Sigmoid colon (tissue), 7 donors: Measurements from ENCODE around the gene PAPLN. TPM values are rescaled to one million over a fixed set of nuclear protein-coding genes. Genes with fewer than 3 reads are reported as not detected.

Experiments used
- DNase-seq: peaks from one replicate; pipeline ENCODE4 v3.0.0-alpha.2; 2019
- H3K27ac ChIP-seq, 4 donors: fragments of 200-600 bp; sonication (generic); one replicate each; pipeline ENCODE4 v1.5.1; 2016 to 2019; ENCODE audit warnings: mild to moderate bottlenecking in 1 of 4
- H3K27me3 ChIP-seq, 3 donors: fragments of 200-600 bp; sonication (generic); one replicate each; pipeline ENCODE4 v1.5.1; 2019; ENCODE audit warnings: mild to moderate bottlenecking in 1 of 3
- H3K36me3 ChIP-seq, 4 donors: fragments of 200-600 bp; sonication (generic); one replicate each; pipeline ENCODE4 v1.5.1; 2016 to 2019
- H3K4me1 ChIP-seq, 4 donors: fragments of 200-600 bp; sonication (generic); one replicate each; pipeline ENCODE4 v1.5.1; 2017 to 2019
- H3K4me3 ChIP-seq, 4 donors: fragments of 200-600 bp; sonication (generic); one replicate each; pipeline ENCODE4 v1.5.1; 2017 to 2019; ENCODE audit warnings: mild to moderate bottlenecking in 2 of 4, moderate library complexity in 1 of 4
- H3K9me3 ChIP-seq, 4 donors: fragments of 200-600 bp in 3 of 4; sonication (generic) in 3 of 4; one replicate each; pipeline versions ENCODE4 v1.5.1 to v1.6.1; 2013 to 2019
- EP300 ChIP-seq, 4 donors: sonication (generic); formaldehyde crosslinking; IDR thresholded peaks; one replicate each; pipeline ENCODE4 v1.6.1; 2017; ENCODE audit warnings: antibody characterized with exemption in 4 of 4
- POLR2A ChIP-seq, 2 donors: fragments of 450-650 bp; IDR thresholded peaks; one replicate each; pipeline ENCODE4 v1.6.1; 2016; ENCODE audit warnings: antibody characterized with exemption in 2 of 2, mild to moderate bottlenecking in 2 of 2, moderate library complexity in 2 of 2
- POLR2AphosphoS5 ChIP-seq, 4 donors: sonication (generic); formaldehyde crosslinking; IDR thresholded peaks; one replicate each; pipeline ENCODE4 v1.6.1; 2017; ENCODE audit warnings: antibody characterized with exemption in 4 of 4
- WGBS, 2 donors: extraction: QIAGEN DNeasy Blood & Tissue Kit; methylation state at CpG; one replicate each; pipeline ENCODE4 v1.1.7; 2013; 5-methylcytosine and 5-hydroxymethylcytosine counted together
- intact Hi-C: fragments of 100-400 bp; cut with DNase I; formaldehyde crosslinking; loops from one replicate; pipeline ENCODE4 v1.15.1; 2023
- polyA plus RNA-seq, 3 donors: library from polyadenylated mRNA; stranded (reverse); fragments of 200-250 nt; gene quantifications; one replicate each; pipeline ENCODE4 v1.2.3, GENCODE V29; 2013
- total RNA-seq, 4 donors: library from RNA; depleted of rRNA; stranded (reverse); fragments of >200 nt; gene quantifications; one replicate each; pipeline ENCODE4 v1.1.0, GENCODE V29; 2016
- TF ChIP-seq, protein P1 (sequence below), 4 experiments: fragments of 450-650 bp in 3 of 4; fragments of 200-600 bp in 1 of 4; IDR thresholded peaks; one replicate each; pipeline ENCODE4 v1.5.1; 2016 to 2019; ENCODE audit warnings: antibody characterized with exemption in 4 of 4, mild to moderate bottlenecking in 3 of 4, moderate library complexity in 2 of 4
- donor health status: healthy with polysubstance abuse.
- donor health status: Bipolar disorder and iron deficiency.
- donor health status: healthy.

PAPLN gene
- total and polyA plus RNA-seq, 7 donors, result 0.46 to 52.1 (median 13.6) TPM

DNA sequence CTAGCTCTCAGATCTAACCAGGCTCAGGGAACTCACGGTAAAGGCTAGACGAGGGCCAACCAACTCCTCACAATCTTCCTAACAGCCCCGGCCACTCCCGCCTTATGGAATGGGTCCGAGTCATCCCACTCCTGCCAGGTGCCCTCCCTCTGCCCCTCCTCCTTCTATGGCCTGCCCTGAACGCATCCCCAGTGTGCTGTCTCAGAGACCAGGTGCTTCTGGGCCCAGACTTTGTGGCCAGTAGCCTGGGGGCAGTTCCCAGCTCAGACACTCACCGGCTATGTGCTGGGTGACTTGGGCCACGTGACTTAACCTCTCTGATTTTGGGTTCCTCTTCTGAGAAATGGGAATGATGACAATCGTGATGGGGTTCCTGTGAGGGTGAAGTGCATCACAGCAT, 22.5 kb downstream of the PAPLN start:
- Histone ChIP-seq H3K4me1 (no peaks in the 10 kb centered on the region), H3K9me3 (no peaks in the 10 kb centered on the region), H3K27ac (no peak overlapping the region), H3K27me3 (no peaks in the 10 kb centered on the region), H3K4me3 (no peak overlapping the region), H3K36me3 (peaks cover 0 to 44% (median 0%) of the 10 kb centered on the region in 4 donors)
- no peak for TF ChIP-seq POLR2AphosphoS5 (IDR thresholded peaks at IDR 0.05)
- no peak for TF ChIP-seq EP300 (IDR thresholded peaks at IDR 0.05)
- TF ChIP-seq POLR2A (IDR thresholded peaks at IDR 0.05), result no peak
- TF ChIP-seq, protein P1, sequence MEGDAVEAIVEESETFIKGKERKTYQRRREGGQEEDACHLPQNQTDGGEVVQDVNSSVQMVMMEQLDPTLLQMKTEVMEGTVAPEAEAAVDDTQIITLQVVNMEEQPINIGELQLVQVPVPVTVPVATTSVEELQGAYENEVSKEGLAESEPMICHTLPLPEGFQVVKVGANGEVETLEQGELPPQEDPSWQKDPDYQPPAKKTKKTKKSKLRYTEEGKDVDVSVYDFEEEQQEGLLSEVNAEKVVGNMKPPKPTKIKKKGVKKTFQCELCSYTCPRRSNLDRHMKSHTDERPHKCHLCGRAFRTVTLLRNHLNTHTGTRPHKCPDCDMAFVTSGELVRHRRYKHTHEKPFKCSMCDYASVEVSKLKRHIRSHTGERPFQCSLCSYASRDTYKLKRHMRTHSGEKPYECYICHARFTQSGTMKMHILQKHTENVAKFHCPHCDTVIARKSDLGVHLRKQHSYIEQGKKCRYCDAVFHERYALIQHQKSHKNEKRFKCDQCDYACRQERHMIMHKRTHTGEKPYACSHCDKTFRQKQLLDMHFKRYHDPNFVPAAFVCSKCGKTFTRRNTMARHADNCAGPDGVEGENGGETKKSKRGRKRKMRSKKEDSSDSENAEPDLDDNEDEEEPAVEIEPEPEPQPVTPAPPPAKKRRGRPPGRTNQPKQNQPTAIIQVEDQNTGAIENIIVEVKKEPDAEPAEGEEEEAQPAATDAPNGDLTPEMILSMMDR (IDR thresholded peaks at IDR 0.05), result no peak
- intact Hi-C loops, result no loop called here
- WGBS, 2 donors, result 71 to 87% methylated on average over 9 of the region's 9 CpGs
- DNase-seq, result no peak

DNA sequence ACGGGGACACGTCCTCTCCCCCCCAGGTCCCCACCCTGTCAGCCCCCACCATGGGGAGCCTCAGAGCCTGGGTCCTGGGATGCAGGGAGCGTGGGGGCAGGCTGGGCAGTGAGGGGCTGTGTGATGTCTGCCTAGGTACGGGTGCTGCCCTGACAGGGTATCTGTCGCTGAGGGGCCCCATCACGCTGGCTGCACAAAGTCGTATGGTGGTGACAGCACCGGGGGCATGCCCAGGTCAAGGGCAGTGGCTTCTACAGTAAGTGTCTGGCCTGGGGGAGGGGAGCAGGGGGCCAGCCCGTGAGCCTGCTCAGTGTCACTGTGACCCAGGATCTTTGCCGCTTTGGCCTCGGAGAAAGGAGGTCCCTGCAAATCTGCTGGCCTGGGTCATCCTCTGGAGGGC, 23.3 kb downstream of the PAPLN start:
- Histone ChIP-seq H3K27ac (no peak overlapping the region), H3K36me3 (peaks cover 0 to 41% (median 0%) of the 10 kb centered on the region in 4 donors), H3K9me3 (no peaks in the 10 kb centered on the region), H3K4me3 (no peak overlapping the region), H3K27me3 (no peaks in the 10 kb centered on the region), H3K4me1 (no peaks in the 10 kb centered on the region)
- intact Hi-C loops, result no loop called here
- TF ChIP-seq EP300 (IDR thresholded peaks at IDR 0.05) (no peak), POLR2A (IDR thresholded peaks at IDR 0.05) (no peak), POLR2AphosphoS5 (IDR thresholded peaks at IDR 0.05) (no peak)
- TF ChIP-seq, protein P1 (IDR thresholded peaks at IDR 0.05), result no peak
- no peak for DNase-seq
- WGBS, 2 donors, result 80 to 85% methylated on average over 11 of the region's 11 CpGs

DNA sequence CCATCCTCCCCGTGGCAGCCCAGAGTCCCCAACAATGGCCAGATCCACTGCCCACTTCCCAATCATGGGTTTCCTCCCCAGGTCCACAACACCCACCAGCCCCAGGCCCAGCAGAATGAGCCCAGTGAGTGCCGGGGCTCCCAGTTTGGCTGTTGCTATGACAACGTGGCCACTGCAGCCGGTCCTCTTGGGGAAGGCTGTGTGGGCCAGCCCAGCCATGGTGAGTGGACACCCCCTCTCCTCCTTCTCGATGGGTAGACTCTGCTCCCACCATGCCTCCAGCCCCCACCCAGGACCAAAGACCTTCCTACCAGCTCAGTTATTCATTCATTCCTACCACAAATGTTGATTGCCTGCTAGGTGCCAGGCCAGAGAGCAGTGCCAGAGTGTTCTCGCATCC, 23.8 kb downstream of the PAPLN start:
- WGBS, 2 donors, result 76 to 83% methylated on average over 6 of the region's 6 CpGs
- intact Hi-C loops, result no loop called here
- TF ChIP-seq POLR2A (IDR thresholded peaks at IDR 0.05) (no peak), POLR2AphosphoS5 (IDR thresholded peaks at IDR 0.05) (no peak), EP300 (IDR thresholded peaks at IDR 0.05) (no peak)
- TF ChIP-seq, protein P1 (IDR thresholded peaks at IDR 0.05), result no peak
- Histone ChIP-seq H3K4me3 (no peak overlapping the region), H3K27ac (no peak overlapping the region), H3K4me1 (no peaks in the 10 kb centered on the region), H3K36me3 (peaks cover 0 to 41% (median 0%) of the 10 kb centered on the region in 4 donors), H3K9me3 (no peaks in the 10 kb centered on the region), H3K27me3 (no peaks in the 10 kb centered on the region)
- DNase-seq, result no peak

- no peak for TF ChIP-seq EP300 (IDR thresholded peaks at IDR 0.05)
- TF ChIP-seq POLR2AphosphoS5 (IDR thresholded peaks at IDR 0.05), result no peak
- TF ChIP-seq, protein P1 (IDR thresholded peaks at IDR 0.05), result no peak
- Histone ChIP-seq H3K36me3 (peaks cover 0 to 48% (median 0%) of the 10 kb centered on the region in 4 donors), H3K4me3 (no peak overlapping the region), H3K27ac (no peak overlapping the region), H3K27me3 (no peaks in the 10 kb centered on the region), H3K9me3 (no peaks in the 10 kb centered on the region), H3K4me1 (no peaks in the 10 kb centered on the region)
- no peak for DNase-seq
- WGBS, 2 donors, result 84 to 92% methylated on average over 15 of the region's 15 CpGs
- intact Hi-C loops, result no loop called here
These were observed 24.5 kb downstream of the PAPLN start for GRCh38 chr14:73261520-73262426.
